ENCODE measurements around the gene CCNT2.

Gene CCNT2

GRCh38 chr2:134918526-134919340 is at the start of gene CCNT2:
Gene CCNT2 (plus strand): TSS chr2:134918822. CDS start chr2:134918855, 33 bp downstream.
- Histone ChIP-seq H3K4me1 (ENCODE audit: control insufficient read depth in 1 of 2, insufficient read depth in 2 of 2, low read length in 2 of 2) (peaks cover 5 to 38% of the 10 kb centered on the region in 2 donors), H3K36me3 (ENCODE audit: control insufficient read depth in 1 of 2, insufficient read depth in 2 of 2, low read length in 2 of 2) (peaks cover 0 to 5% of the 10 kb centered on the region in 2 donors), H3K27me3 (ENCODE audit: low read depth, low read length) (no peaks in the 10 kb centered on the region), H3K9me3 (ENCODE audit: control insufficient read depth in 1 of 2, low read length in 2 of 2) (no peaks in the 10 kb centered on the region), H3K27ac (ENCODE audit: low read length) (peak within 1 kb of the TSS; percentile 98), H3K4me3 (ENCODE audit: low read depth in 1 of 2, low read length in 2 of 2) (peak within 1 kb of the TSS; percentile 98 to 99)

GRCh38 chr2:134869946-134870736 is 48.5 kb upstream of the CCNT2 start:
- H3K36me3 ChIP-seq (ENCODE audit: control insufficient read depth in 1 of 2, insufficient read depth in 2 of 2, low read length in 2 of 2): no peaks in the 10 kb centered on the region
- no peak overlapping the region for H3K27ac ChIP-seq (ENCODE audit: low read length)

GRCh38 chr2:134873152-134873551 is 45.5 kb upstream of the CCNT2 start:
- Histone ChIP-seq H3K36me3 (ENCODE audit: control insufficient read depth in 1 of 2, insufficient read depth in 2 of 2, low read length in 2 of 2) (no peaks in the 10 kb centered on the region), H3K9me3 (ENCODE audit: control insufficient read depth in 1 of 2, low read length in 2 of 2) (peaks cover 0 to 4% of the 10 kb centered on the region in 2 donors), H3K27ac (ENCODE audit: low read length) (no peak overlapping the region)

More at GRCh38 chr2:134869946-134870736, 48.5 kb upstream of the CCNT2 start:
- Histone ChIP-seq H3K9me3 (ENCODE audit: control insufficient read depth in 1 of 2, low read length in 2 of 2) (no peaks in the 10 kb centered on the region), H3K4me3 (ENCODE audit: low read depth in 1 of 2, low read length in 2 of 2) (no peak overlapping the region), H3K27me3 (ENCODE audit: low read depth, low read length) (no peaks in the 10 kb centered on the region), H3K4me1 (ENCODE audit: control insufficient read depth in 1 of 2, insufficient read depth in 2 of 2, low read length in 2 of 2) (no peaks in the 10 kb centered on the region)

GRCh38 chr2:134875309-134875708 is 43.3 kb upstream of the CCNT2 start:
- H3K36me3 ChIP-seq (ENCODE audit: control insufficient read depth in 1 of 2, insufficient read depth in 2 of 2, low read length in 2 of 2): no peaks in the 10 kb centered on the region
- H3K9me3 ChIP-seq (ENCODE audit: control insufficient read depth in 1 of 2, low read length in 2 of 2): peaks cover 4 to 19% of the 10 kb centered on the region in 2 donors

More at GRCh38 chr2:134873152-134873551, 45.5 kb upstream of the CCNT2 start:
- no peak overlapping the region for H3K4me3 ChIP-seq (ENCODE audit: low read depth in 1 of 2, low read length in 2 of 2)
- H3K27me3 ChIP-seq (ENCODE audit: low read depth, low read length): no peaks in the 10 kb centered on the region
- no peaks in the 10 kb centered on the region for H3K4me1 ChIP-seq (ENCODE audit: control insufficient read depth in 1 of 2, insufficient read depth in 2 of 2, low read length in 2 of 2)

GRCh38 chr2:134882773-134883172 is 35.8 kb upstream of the CCNT2 start:
- Histone ChIP-seq H3K36me3 (ENCODE audit: control insufficient read depth in 1 of 2, insufficient read depth in 2 of 2, low read length in 2 of 2) (no peaks in the 10 kb centered on the region), H3K4me1 (ENCODE audit: control insufficient read depth in 1 of 2, insufficient read depth in 2 of 2, low read length in 2 of 2) (no peaks in the 10 kb centered on the region), H3K27me3 (ENCODE audit: low read depth, low read length) (no peaks in the 10 kb centered on the region), H3K9me3 (ENCODE audit: control insufficient read depth in 1 of 2, low read length in 2 of 2) (peaks cover 4 to 15% of the 10 kb centered on the region in 2 donors), H3K27ac (ENCODE audit: low read length) (no peak overlapping the region), H3K4me3 (ENCODE audit: low read depth in 1 of 2, low read length in 2 of 2) (no peak overlapping the region)

More at GRCh38 chr2:134875309-134875708, 43.3 kb upstream of the CCNT2 start:
- no peak overlapping the region for H3K4me3 ChIP-seq (ENCODE audit: low read depth in 1 of 2, low read length in 2 of 2)
- no peaks in the 10 kb centered on the region for H3K4me1 ChIP-seq (ENCODE audit: control insufficient read depth in 1 of 2, insufficient read depth in 2 of 2, low read length in 2 of 2)
- no peaks in the 10 kb centered on the region for H3K27me3 ChIP-seq (ENCODE audit: low read depth, low read length)
- H3K27ac ChIP-seq (ENCODE audit: low read length): no peak overlapping the region

- no peaks in the 10 kb centered on the region for H3K27me3 ChIP-seq (ENCODE audit: low read depth, low read length)
- H3K9me3 ChIP-seq (ENCODE audit: control insufficient read depth in 1 of 2, low read length in 2 of 2): peaks cover 4 to 8% of the 10 kb centered on the region in 2 donors
- H3K4me3 ChIP-seq (ENCODE audit: low read depth in 1 of 2, low read length in 2 of 2): no peak overlapping the region
These were observed 34.9 kb upstream of the CCNT2 start for GRCh38 chr2:134883552-134884293.

GRCh38 chr2:134884435-134884834 is 34.2 kb upstream of the CCNT2 start:
- Histone ChIP-seq H3K4me3 (ENCODE audit: low read depth in 1 of 2, low read length in 2 of 2) (no peak overlapping the region), H3K9me3 (ENCODE audit: control insufficient read depth in 1 of 2, low read length in 2 of 2) (peaks cover 0 to 4% of the 10 kb centered on the region in 2 donors), H3K36me3 (ENCODE audit: control insufficient read depth in 1 of 2, insufficient read depth in 2 of 2, low read length in 2 of 2) (no peaks in the 10 kb centered on the region)

More at GRCh38 chr2:134883552-134884293, 34.9 kb upstream of the CCNT2 start:
- Histone ChIP-seq H3K4me1 (ENCODE audit: control insufficient read depth in 1 of 2, insufficient read depth in 2 of 2, low read length in 2 of 2) (no peaks in the 10 kb centered on the region), H3K36me3 (ENCODE audit: control insufficient read depth in 1 of 2, insufficient read depth in 2 of 2, low read length in 2 of 2) (no peaks in the 10 kb centered on the region), H3K27ac (ENCODE audit: low read length) (no peak overlapping the region)

GRCh38 chr2:134892282-134893035 is 26.2 kb upstream of the CCNT2 start:
- Histone ChIP-seq H3K4me3 (ENCODE audit: low read depth in 1 of 2, low read length in 2 of 2) (no peak overlapping the region), H3K9me3 (ENCODE audit: control insufficient read depth in 1 of 2, low read length in 2 of 2) (no peaks in the 10 kb centered on the region), H3K27me3 (ENCODE audit: low read depth, low read length) (no peaks in the 10 kb centered on the region), H3K27ac (ENCODE audit: low read length) (no peak overlapping the region), H3K36me3 (ENCODE audit: control insufficient read depth in 1 of 2, insufficient read depth in 2 of 2, low read length in 2 of 2) (no peaks in the 10 kb centered on the region), H3K4me1 (ENCODE audit: control insufficient read depth in 1 of 2, insufficient read depth in 2 of 2, low read length in 2 of 2) (no peaks in the 10 kb centered on the region)

More at GRCh38 chr2:134884435-134884834, 34.2 kb upstream of the CCNT2 start:
- Histone ChIP-seq H3K4me1 (ENCODE audit: control insufficient read depth in 1 of 2, insufficient read depth in 2 of 2, low read length in 2 of 2) (no peaks in the 10 kb centered on the region), H3K27ac (ENCODE audit: low read length) (no peak overlapping the region), H3K27me3 (ENCODE audit: low read depth, low read length) (no peaks in the 10 kb centered on the region)

- H3K36me3 ChIP-seq (ENCODE audit: control insufficient read depth in 1 of 2, insufficient read depth in 2 of 2, low read length in 2 of 2): no peaks in the 10 kb centered on the region
- no peaks in the 10 kb centered on the region for H3K9me3 ChIP-seq (ENCODE audit: control insufficient read depth in 1 of 2, low read length in 2 of 2)
- H3K27ac ChIP-seq (ENCODE audit: low read length): no peak overlapping the region
- no peaks in the 10 kb centered on the region for H3K27me3 ChIP-seq (ENCODE audit: low read depth, low read length)
- no peak overlapping the region for H3K4me3 ChIP-seq (ENCODE audit: low read depth in 1 of 2, low read length in 2 of 2)
- H3K4me1 ChIP-seq (ENCODE audit: control insufficient read depth in 1 of 2, insufficient read depth in 2 of 2, low read length in 2 of 2): no peaks in the 10 kb centered on the region
These were observed 20.7 kb upstream of the CCNT2 start for GRCh38 chr2:134897932-134898331.

- Histone ChIP-seq H3K9me3 (ENCODE audit: control insufficient read depth in 1 of 2, low read length in 2 of 2) (no peaks in the 10 kb centered on the region), H3K27ac (ENCODE audit: low read length) (no peak overlapping the region), H3K27me3 (ENCODE audit: low read depth, low read length) (no peaks in the 10 kb centered on the region), H3K4me3 (ENCODE audit: low read depth in 1 of 2, low read length in 2 of 2) (no peak overlapping the region), H3K36me3 (ENCODE audit: control insufficient read depth in 1 of 2, insufficient read depth in 2 of 2, low read length in 2 of 2) (no peaks in the 10 kb centered on the region), H3K4me1 (ENCODE audit: control insufficient read depth in 1 of 2, insufficient read depth in 2 of 2, low read length in 2 of 2) (no peaks in the 10 kb centered on the region)
These were observed 19.4 kb upstream of the CCNT2 start for GRCh38 chr2:134899204-134899603.

Measured in muscle layer of duodenum (tissue), 2 donors.